Psoas muscle (tissue), 8 donors: ENCODE results near the gene PVALB. TPM values are rescaled to one million over a fixed set of nuclear protein-coding genes. Genes with fewer than 3 reads are reported as not detected.

Source experiments
- ATAC-seq, 4 donors: fragments of 200-7000 bp; cut with Tn5 transposase; one replicate each; pipeline ENCODE4 v1.9.1; 2020; ENCODE audit warnings: moderate library complexity in 3 of 4, mild to moderate bottlenecking in 2 of 4
- DNase-seq, 2 donors: peaks; one replicate each; pipeline ENCODE4 v3.0.0-alpha.2; 2020
- H3K27ac ChIP-seq: fragments of 200-600 bp; one replicate; pipeline ENCODE4 v1.8.0; 2022
- H3K27me3 ChIP-seq, 3 donors: fragments of 200-600 bp in 1 of 3; one replicate each; pipeline versions ENCODE4 v1.6.1 to v1.8.0; 2013 to 2022; ENCODE audit warnings: low read length in 2 of 3, mild to moderate bottlenecking in 2 of 3, moderate library complexity in 1 of 3; ENCODE audit not compliant: insufficient read depth in 3 of 3
- H3K36me3 ChIP-seq, 2 donors: fragments of 200-600 bp in 1 of 2; one replicate each; pipeline versions ENCODE4 v1.6.1 to v1.8.0; 2013 to 2022; ENCODE audit warnings: low read depth in 1 of 2, mild to moderate bottlenecking in 1 of 2, moderate library complexity in 1 of 2; ENCODE audit not compliant: insufficient read depth in 1 of 2
- H3K4me1 ChIP-seq: fragments of 200-600 bp; one replicate; pipeline ENCODE4 v1.8.0; 2022
- H3K4me3 ChIP-seq: fragments of 200-600 bp; one replicate; pipeline ENCODE4 v1.8.0; 2022; ENCODE audit warnings: mild to moderate bottlenecking
- H3K9me3 ChIP-seq: fragments of 200-600 bp; one replicate; pipeline ENCODE4 v1.8.0; 2022
- CTCF ChIP-seq: fragments of 200-600 bp; IDR thresholded peaks from one replicate; pipeline ENCODE4 v1.8.0; 2022; ENCODE audit warnings: antibody characterized with exemption
- WGBS, 3 donors: extraction: QIAGEN DNeasy Blood & Tissue Kit; methylation state at CpG; one replicate each; pipeline versions ENCODE4 v1.1.6 to v1.1.7; 2013; 5-methylcytosine and 5-hydroxymethylcytosine counted together
- intact Hi-C, 2 donors: fragments of 100-400 bp; cut with DNase I; formaldehyde crosslinking; loops; one replicate each; pipeline versions ENCODE4 v1.11.0 to v1.14.2; 2022
- polyA plus RNA-seq, 3 donors: library from polyadenylated mRNA; stranded (reverse); fragments of 200-250 nt; gene quantifications; one replicate each; pipeline ENCODE4 v1.2.3, GENCODE V29; 2013
- total RNA-seq, 4 donors: library from RNA; stranded (reverse); fragmentation: NEBNext Ultra II Directional in 2 of 4; extraction: Animal tissue kit (Norgen Biotek cat#: 25700) in 2 of 4; gene quantifications; one replicate each; pipeline versions ENCODE4 v1.2.1 to v1.2.4, GENCODE V29; 2021 to 2023
- donor health status: healthy with polysubstance abuse.
- donor health status: DM: no; HTN: no; CAD: no; lungs with moderate emphysema.
- donor health status: Bipolar disorder and iron deficiency.
- donor health status: healthy.
- donor health status: DM: yes; HTN: yes; CAD: no.
- donor health status: DM: no; HTN: no; CAD: no.
- donor health status: DM: no; HTN: no; CAD: no.
- donor health status: DM: yes; HTN: yes; CAD: no.

Gene PVALB
- total and polyA plus RNA-seq, 7 donors, result 0.22 to 1.4 (median 1.1) TPM; not detected in 3

- Histone ChIP-seq H3K36me3 (peaks cover 0 to 18% of the 10 kb centered on the region in 2 donors), H3K4me3 (no peak overlapping the region), H3K27me3 (peaks cover 0 to 8% (median 5%) of the 10 kb centered on the region in 3 donors), H3K27ac (no peak overlapping the region), H3K4me1 (no peaks in the 10 kb centered on the region), H3K9me3 (no peaks in the 10 kb centered on the region)
- no peak for DNase-seq
- WGBS, 3 donors, result 63 to 82% (median 68%) methylated on average over 19 of the region's 19 CpGs
- intact Hi-C loops, result loop anchor here (5.0 kb wide), 1 partner anchor 218 kb away; no protein-coding TSS in a partner anchor
- no peak for ATAC-seq
- no peak for TF ChIP-seq CTCF
These were observed 57.2 kb downstream of the PVALB start for GRCh38 chr22:36759481-36760159.

- Histone ChIP-seq H3K4me1 (no peaks in the 10 kb centered on the region), H3K27me3 (peaks cover 0 to 8% (median 5%) of the 10 kb centered on the region in 3 donors), H3K27ac (no peak overlapping the region), H3K4me3 (no peak overlapping the region), H3K9me3 (no peaks in the 10 kb centered on the region), H3K36me3 (peaks cover 0 to 18% of the 10 kb centered on the region in 2 donors)
- DNase-seq (no peak), ATAC-seq (no peak)
- 85 to 88% (median 86%) methylated on average over 15 of the region's 15 CpGs for WGBS, 3 donors
- intact Hi-C loops, result loop anchor here (5.0 kb wide), 1 partner anchor 218 kb away; no protein-coding TSS in a partner anchor
- TF ChIP-seq CTCF, result no peak
These were observed 58.0 kb downstream of the PVALB start for GRCh38 chr22:36758792-36759271.

GRCh38 chr22:36757668-36758211 lies 59.1 kb downstream of the PVALB start:
- Histone ChIP-seq H3K27me3 (peaks cover 0 to 9% (median 8%) of the 10 kb centered on the region in 3 donors), H3K27ac (no peak overlapping the region), H3K36me3 (peaks cover 0 to 8% of the 10 kb centered on the region in 2 donors), H3K9me3 (no peaks in the 10 kb centered on the region), H3K4me1 (no peaks in the 10 kb centered on the region), H3K4me3 (no peak overlapping the region)
- TF ChIP-seq CTCF, result peak; percentile 78
- 58 to 62% (median 60%) methylated on average over 18 to 19 of the region's 19 CpGs for WGBS, 3 donors
- ATAC-seq (peak; percentile 81 to 92 (median 86)), DNase-seq (peak; percentile 75 to 90)
- intact Hi-C loops, result loop anchor here (5.0 kb wide), 1 partner anchor 220 kb away; no protein-coding TSS in a partner anchor

- H3K27me3 ChIP-seq, result peaks cover 0 to 12% (median 11%) of the 10 kb centered on the region in 3 donors
- no peaks in the 10 kb centered on the region for H3K9me3 ChIP-seq
- no peak for TF ChIP-seq CTCF
- no peaks in the 10 kb centered on the region for H3K4me1 ChIP-seq
- WGBS, 3 donors, result 31 to 50% (median 37%) methylated on average over 28 of the region's 28 CpGs
- ATAC-seq (no peak), DNase-seq (no peak)
- H3K4me3 ChIP-seq, result no peak overlapping the region
- peaks cover 0 to under 1% of the 10 kb centered on the region in 2 donors for H3K36me3 ChIP-seq
- H3K27ac ChIP-seq, result no peak overlapping the region
- intact Hi-C loops, result loop anchor here (5.0 kb wide), 1 partner anchor 220 kb away; no protein-coding TSS in a partner anchor
These were observed 59.8 kb downstream of the PVALB start for GRCh38 chr22:36756746-36757655.
